Measurements from ENCODE around the gene CDK2.

CDK2 gene

DNA sequence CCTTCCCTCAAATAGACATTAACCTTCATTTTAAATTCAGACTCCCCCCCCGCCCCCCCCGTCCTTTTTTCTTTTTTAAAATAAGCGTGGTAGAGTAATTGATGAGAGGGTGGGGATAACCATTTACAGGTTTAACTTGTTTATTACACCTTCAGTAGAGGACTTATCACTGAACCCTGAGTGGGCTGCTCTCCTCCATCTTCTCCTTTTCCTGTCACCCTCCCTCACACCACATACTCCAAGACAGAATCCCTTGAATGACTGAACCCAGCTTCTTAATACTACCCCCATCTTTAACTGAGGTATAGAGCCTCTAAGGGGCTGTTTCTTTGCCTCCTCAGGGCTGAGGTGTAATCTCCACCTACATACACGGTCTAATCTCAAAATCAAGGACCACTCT, 50.6 kb downstream of the CDK2 start:
- no peak for DNase-seq

DNA sequence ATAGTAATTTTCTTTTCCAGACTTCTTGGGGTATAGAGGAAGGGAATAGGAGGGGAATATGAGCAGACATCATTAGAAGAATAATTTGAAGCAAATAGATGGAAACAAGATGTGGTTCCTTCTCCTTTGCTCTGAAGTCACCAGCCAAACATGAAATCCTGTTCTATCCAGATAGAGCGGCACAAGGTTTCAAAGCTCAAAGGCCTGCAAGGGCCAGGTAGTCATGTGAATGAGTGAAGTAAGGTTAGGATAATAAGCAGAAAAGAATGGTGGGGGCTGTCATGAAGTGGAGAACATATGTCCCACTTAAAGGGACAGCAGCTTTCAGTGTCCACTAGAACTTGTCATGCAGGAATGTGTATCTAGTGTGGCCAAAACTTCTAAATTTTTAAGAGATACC, 51.7 kb downstream of the CDK2 start:
- DNase-seq, result no peak

DNA sequence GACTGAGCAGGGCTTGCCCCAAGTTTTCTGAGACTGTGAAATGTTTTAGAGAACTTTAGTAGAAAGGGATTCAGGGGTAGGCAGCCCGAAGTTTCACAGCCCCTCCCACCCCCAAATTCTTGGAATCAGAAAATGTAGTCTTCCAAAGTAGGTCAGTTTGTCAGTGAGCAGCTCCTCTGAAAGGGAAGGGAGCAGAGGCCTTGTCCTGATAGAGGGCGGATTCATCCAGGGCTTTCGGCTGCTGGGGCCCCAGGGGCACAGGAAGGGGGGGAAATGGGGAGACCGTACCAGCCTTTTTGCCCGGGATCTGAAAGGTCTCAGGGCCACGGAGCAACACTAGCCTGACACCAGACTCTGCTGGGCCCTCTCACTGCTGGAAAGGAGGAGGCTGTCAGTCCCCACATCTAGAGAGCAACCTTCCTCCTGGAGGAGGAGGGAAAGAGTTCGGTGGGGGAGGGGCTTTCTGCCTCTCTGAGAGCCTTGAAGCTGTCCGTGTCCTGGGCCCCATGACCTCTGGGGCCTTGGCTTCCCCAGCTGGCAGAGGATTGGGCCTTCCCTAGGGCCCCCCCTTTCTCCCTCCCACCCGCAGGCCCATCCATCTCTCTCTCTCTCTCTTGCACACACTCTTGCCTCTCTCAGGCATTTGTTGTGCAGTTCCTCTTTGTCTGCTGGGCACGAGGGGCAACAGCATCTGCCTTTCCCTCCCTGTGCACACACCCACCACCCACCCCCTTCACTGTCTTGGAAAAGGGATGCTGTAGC, 54.0 kb downstream of the CDK2 start, which contains the start of gene IKZF4:
Gene IKZF4 (plus strand): TSS at position 621 of the 762 bp plus-strand sequence. CDS start 451 bp downstream, outside the sequence.
- DNase-seq, result peak; percentile 31

DNA sequence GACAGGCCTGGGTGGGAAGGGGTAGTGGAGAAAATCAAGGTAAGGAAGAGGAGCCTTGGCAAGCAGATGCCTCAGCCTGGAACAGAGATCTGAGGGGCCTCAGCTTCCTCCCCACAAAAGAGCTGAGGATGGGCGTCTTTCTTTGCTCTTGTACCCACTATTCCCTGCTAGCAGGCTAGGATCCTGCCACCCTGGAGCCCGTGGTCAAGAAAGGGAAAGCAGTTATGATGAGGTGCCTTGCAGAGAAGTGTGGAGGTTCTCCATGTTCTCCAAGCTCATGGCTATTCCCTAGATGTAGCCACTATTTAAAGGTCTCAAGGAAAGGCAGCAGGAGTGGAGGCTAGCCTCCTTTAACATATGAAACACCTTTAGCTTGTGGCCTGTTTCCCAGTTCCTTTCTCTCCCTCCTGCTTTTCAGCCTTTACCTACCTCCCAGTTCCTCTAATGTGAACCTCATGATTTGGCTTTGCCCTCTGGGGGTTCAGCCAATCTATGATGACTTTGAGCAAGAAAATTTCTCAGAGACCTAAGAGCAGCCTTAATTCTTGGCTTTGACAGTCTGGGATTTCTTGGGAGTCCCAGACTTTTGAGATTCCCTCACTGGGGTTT, 55.4 kb downstream of the CDK2 start:
- no peak for DNase-seq
